HCT116 (cell line): Measurements from ENCODE around the gene TSHZ1.

Experiments
- CBX3 ChIP-seq: IDR thresholded peaks from 2 replicates; pipeline ENCODE4 v1.6.1; 2012; ENCODE audit warnings: low read depth
- CEBPB ChIP-seq: IDR thresholded peaks from 2 replicates; pipeline ENCODE4 v1.6.1; 2012; ENCODE audit warnings: low read depth
- EZH2phosphoT487 ChIP-seq: fragments of 200-600 bp; IDR thresholded peaks from 2 replicates; pipeline ENCODE4 v1.6.1; 2018; ENCODE audit warnings: antibody characterized with exemption, borderline replicate concordance
- FOSL1 ChIP-seq: IDR thresholded peaks from 2 replicates; pipeline ENCODE4 v1.6.1; 2012; ENCODE audit warnings: low read depth
- POLR2A ChIP-seq: IDR thresholded peaks from 2 replicates; pipeline ENCODE4 v1.7.0; 2011; ENCODE audit warnings: borderline replicate concordance; ENCODE audit not compliant: insufficient read depth, insufficient read length; ENCODE audit errors: extremely low read depth
- POLR2AphosphoS5 ChIP-seq: IDR thresholded peaks from 2 replicates; pipeline ENCODE4 v1.6.1; 2011; ENCODE audit warnings: mild to moderate bottlenecking, low read depth, low read length, moderate library complexity
- SIN3A ChIP-seq: IDR thresholded peaks from 2 replicates; pipeline ENCODE4 v1.6.1; 2012; ENCODE audit warnings: low read depth
- SRF ChIP-seq: IDR thresholded peaks from 2 replicates; pipeline ENCODE4 v1.6.1; 2012; ENCODE audit warnings: low read depth
- ZNF274 ChIP-seq: fragments of 200-500 bp; sonication (Bioruptor generic); IDR thresholded peaks from 2 replicates; pipeline ENCODE4 v1.6.1; 2014; ENCODE audit warnings: mild to moderate bottlenecking, low read depth, low read length, inconsistent platforms
- TF ChIP-seq, protein P1 (sequence below), 3 experiments: fragments of 200-600 bp in 1 of 3; sonication (generic) in 1 of 3; IDR thresholded peaks in 2 of 3; conservative IDR thresholded peaks in 1 of 3; 2 replicates each; pipeline ENCODE4 v1.5.1; 2012 to 2017; ENCODE audit warnings: low read depth in 2 of 3, low read length in 2 of 3, antibody characterized with exemption in 1 of 3, borderline replicate concordance in 1 of 3, control low read depth in 1 of 3, mild to moderate bottlenecking in 1 of 3, mixed read lengths in 1 of 3, mixed run types in 1 of 3, moderate library complexity in 1 of 3; ENCODE audit not compliant: insufficient read depth in 1 of 3
- TF ChIP-seq, protein P2 (sequence below): IDR thresholded peaks from 2 replicates; pipeline ENCODE4 v1.6.1; 2012; ENCODE audit warnings: low read depth
- TF ChIP-seq, protein P3 (sequence below): IDR thresholded peaks from 2 replicates; pipeline ENCODE4 v1.6.1; 2012

GRCh38 chr18:75211626-75211952 is 992 bp downstream of the TSHZ1 start:
- TF ChIP-seq SIN3A (no peak), FOSL1 (no peak), EZH2phosphoT487 (no peak), SRF (no peak), POLR2A (no peak), ZNF274 (no peak), POLR2AphosphoS5 (no peak), CEBPB (no peak), CBX3 (no peak)
- TF ChIP-seq, protein P1, sequence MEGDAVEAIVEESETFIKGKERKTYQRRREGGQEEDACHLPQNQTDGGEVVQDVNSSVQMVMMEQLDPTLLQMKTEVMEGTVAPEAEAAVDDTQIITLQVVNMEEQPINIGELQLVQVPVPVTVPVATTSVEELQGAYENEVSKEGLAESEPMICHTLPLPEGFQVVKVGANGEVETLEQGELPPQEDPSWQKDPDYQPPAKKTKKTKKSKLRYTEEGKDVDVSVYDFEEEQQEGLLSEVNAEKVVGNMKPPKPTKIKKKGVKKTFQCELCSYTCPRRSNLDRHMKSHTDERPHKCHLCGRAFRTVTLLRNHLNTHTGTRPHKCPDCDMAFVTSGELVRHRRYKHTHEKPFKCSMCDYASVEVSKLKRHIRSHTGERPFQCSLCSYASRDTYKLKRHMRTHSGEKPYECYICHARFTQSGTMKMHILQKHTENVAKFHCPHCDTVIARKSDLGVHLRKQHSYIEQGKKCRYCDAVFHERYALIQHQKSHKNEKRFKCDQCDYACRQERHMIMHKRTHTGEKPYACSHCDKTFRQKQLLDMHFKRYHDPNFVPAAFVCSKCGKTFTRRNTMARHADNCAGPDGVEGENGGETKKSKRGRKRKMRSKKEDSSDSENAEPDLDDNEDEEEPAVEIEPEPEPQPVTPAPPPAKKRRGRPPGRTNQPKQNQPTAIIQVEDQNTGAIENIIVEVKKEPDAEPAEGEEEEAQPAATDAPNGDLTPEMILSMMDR (IDR thresholded peaks at IDR 0.05 in 2 of 3, conservative IDR thresholded peaks at IDR 0.05 in 1 of 3; ENCODE audit: borderline replicate concordance in 1 of 3, insufficient read depth in 1 of 3, low read depth in 2 of 3, low read length in 2 of 3), result no peak
- TF ChIP-seq, protein P2, sequence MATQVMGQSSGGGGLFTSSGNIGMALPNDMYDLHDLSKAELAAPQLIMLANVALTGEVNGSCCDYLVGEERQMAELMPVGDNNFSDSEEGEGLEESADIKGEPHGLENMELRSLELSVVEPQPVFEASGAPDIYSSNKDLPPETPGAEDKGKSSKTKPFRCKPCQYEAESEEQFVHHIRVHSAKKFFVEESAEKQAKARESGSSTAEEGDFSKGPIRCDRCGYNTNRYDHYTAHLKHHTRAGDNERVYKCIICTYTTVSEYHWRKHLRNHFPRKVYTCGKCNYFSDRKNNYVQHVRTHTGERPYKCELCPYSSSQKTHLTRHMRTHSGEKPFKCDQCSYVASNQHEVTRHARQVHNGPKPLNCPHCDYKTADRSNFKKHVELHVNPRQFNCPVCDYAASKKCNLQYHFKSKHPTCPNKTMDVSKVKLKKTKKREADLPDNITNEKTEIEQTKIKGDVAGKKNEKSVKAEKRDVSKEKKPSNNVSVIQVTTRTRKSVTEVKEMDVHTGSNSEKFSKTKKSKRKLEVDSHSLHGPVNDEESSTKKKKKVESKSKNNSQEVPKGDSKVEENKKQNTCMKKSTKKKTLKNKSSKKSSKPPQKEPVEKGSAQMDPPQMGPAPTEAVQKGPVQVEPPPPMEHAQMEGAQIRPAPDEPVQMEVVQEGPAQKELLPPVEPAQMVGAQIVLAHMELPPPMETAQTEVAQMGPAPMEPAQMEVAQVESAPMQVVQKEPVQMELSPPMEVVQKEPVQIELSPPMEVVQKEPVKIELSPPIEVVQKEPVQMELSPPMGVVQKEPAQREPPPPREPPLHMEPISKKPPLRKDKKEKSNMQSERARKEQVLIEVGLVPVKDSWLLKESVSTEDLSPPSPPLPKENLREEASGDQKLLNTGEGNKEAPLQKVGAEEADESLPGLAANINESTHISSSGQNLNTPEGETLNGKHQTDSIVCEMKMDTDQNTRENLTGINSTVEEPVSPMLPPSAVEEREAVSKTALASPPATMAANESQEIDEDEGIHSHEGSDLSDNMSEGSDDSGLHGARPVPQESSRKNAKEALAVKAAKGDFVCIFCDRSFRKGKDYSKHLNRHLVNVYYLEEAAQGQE, result no peak
- TF ChIP-seq, protein P3, sequence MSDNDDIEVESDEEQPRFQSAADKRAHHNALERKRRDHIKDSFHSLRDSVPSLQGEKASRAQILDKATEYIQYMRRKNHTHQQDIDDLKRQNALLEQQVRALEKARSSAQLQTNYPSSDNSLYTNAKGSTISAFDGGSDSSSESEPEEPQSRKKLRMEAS, result no peak
